GM21515 (cell line): Measurements from ENCODE around the gene CYP1B1.
A peak's percentile ranks its signal among the peaks of the same experiment; 100 is the strongest.
"Not testable (repeated sequence)": the region's sequence is repeated elsewhere in the genome, so short reads cannot be mapped to it uniquely, and the experiment has no call there.

Experiments used
- ATAC-seq: cut with Tn5 transposase; IDR thresholded peaks from one replicate; pipeline ENCODE4 v1.9.1; 2021; ENCODE audit not compliant: unreplicated experiment

CYP1B1 gene

DNA sequence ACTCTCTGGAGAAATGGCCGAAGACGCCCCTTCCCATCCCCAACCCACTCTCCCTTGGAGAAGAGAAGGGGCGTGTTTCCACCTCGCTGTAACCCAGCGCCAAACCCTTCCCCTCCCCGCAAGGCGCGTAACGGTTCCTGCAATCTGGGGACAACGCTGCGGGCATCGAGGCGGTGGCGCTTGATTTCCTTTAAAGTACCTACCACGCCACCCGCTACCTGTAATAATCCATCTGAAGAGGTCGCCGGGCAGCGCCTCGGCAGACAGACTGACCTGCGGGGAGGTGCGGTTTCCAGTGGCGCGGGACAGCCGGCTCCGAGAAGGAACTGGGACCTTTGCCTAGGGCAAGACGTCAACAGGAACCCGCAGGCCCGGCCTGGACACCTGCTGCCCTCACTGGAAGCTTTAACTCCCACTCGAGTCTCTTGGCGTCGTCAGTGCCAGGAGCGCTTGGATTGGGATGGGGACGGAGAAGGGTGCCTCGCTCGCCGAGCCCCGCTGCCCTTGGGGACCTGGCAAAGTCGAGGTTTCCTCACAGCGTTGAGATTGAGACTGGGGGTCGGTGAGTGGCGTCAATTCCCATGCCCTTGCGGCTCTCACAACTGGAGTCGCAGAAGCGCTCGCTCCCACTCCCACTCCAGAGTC, at the start of gene CYP1B1:
TSS of gene CYP1B1 (minus strand) at position 645 of the 645 bp plus-strand sequence. CDS start 763 bp downstream, outside the sequence.
- ATAC-seq, result peak; percentile 15

DNA sequence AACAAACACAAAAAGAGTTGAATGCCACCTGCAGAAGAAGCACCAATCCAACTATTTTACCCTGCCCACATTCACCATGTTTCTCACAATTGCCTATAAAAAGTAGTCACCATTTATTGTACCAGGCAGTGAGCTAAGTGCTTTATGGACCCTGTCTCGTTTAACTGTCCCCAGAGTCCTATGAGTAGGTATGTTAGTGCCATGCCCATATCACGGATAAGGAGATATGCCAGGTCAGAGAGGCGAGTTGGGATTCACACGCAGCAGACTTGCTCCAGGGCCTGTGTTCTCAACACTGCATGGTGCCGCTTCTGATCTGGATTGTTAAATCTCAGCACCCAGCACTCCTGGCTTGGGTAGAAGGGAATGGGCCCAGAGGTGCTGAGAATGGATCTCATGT, 49.1 kb upstream of the CYP1B1 start:
- no peak for ATAC-seq

DNA sequence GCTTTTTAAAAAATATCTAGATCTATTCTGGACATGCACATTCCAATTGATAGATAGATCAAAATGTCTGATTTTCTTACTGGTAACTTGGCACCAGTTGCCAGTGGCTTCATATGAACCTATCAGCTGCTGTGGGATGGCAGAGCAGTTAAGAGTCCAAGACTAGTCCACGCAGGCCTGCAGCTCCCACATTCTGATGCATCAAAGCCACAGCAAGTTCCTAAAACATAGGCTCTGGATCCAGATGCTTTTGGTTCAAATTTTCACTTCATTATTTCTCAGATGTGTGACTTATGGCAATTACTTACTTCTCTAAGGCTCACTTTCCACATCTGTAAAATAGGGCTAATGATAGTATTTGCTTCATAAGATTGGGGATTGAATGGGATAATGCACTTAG, 48.0 kb upstream of the CYP1B1 start:
- no peak for ATAC-seq

DNA sequence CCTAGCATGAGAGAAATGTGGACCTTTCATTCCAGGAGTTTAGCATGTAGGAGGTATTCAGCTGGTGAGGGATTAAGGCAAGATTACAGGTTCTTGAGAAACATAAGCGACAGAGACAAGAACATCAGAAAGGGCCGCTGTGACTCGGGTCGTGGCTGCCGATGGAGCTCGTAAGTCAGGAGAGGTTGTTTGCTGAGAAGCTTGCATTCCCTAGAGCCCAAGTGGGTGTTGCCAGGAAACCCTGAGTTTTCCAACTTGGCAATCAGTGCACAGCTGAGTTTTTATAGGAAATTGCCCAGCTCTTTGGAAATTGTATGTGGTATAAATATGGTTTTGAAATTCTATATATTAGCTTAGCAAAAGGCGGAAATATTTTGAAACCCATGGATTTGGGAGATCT, 46.4 kb upstream of the CYP1B1 start:
- no peak for ATAC-seq

DNA sequence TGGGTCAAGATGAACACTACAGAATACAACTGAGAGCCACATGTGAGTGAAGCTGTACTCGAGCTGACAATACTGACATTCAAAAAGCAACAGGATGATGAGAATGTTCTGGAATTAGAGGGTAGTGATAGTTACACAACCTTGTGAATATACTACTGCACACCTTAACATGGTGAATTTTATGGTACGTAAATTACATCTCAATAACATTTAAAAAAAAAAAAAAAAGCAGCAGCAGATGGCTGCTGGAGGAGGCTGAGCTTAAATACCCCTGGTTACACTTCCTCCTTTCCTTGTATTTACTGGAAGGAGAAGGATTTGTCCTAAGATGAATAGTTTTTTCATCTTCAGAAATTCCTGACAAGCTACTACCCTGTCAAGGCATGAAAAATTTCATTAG, 45.5 kb upstream of the CYP1B1 start:
- ATAC-seq, result no peak

DNA sequence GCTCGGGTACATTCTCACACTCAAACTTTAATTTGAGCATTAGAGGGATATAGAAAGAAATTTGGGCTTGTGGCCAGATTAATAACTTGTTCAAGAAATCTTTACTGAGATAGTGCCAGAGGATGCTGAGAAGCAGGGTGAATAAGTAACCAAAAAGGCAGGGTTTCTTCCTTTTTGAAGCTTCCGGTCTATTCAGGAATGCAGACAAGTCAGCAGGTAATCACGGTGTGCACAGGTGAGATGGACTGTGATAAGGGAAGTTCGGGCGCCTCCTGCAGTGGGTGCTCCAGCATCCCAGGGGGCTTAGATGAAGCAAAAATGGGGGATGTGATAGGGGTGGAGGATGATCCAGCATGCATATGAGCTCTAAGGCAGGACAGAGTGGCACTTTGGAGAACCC, 44.9 kb upstream of the CYP1B1 start:
- no peak for ATAC-seq

DNA sequence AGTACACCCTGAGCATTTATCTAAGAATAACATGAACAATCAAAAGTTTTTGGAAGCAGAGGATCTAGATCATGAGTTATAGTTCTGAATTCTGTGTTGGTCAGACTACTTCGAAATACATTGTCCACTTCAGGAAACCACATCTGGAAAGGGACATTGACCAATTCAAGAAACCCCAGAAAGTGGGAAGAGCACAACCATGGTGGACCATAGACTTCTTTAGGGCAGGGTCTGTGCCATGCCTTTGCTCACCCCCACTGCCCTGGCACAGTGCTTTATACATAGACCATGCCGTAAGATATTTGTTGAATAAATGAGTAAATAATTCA, 44.3 kb upstream of the CYP1B1 start:
- no peak for ATAC-seq

DNA sequence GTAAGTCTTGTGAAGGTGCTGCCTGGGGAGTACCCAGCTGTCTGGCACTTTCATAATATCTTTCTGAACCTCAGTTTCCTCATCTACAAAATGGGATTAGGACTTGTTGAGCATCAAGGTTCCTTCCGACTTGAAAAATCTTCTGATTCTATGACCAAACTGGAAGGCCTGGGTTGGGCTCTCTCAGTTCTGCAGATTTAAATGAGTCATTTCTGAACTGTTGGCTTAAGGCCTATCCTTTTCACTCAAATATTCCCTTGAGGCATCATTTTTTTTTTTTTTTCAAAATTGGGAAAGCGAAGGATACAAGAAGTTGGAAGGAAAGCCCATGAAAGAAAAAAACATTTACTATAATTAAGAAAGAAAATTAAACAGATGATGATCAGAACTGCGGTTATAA, 40.8 kb upstream of the CYP1B1 start:
- no peak for ATAC-seq

DNA sequence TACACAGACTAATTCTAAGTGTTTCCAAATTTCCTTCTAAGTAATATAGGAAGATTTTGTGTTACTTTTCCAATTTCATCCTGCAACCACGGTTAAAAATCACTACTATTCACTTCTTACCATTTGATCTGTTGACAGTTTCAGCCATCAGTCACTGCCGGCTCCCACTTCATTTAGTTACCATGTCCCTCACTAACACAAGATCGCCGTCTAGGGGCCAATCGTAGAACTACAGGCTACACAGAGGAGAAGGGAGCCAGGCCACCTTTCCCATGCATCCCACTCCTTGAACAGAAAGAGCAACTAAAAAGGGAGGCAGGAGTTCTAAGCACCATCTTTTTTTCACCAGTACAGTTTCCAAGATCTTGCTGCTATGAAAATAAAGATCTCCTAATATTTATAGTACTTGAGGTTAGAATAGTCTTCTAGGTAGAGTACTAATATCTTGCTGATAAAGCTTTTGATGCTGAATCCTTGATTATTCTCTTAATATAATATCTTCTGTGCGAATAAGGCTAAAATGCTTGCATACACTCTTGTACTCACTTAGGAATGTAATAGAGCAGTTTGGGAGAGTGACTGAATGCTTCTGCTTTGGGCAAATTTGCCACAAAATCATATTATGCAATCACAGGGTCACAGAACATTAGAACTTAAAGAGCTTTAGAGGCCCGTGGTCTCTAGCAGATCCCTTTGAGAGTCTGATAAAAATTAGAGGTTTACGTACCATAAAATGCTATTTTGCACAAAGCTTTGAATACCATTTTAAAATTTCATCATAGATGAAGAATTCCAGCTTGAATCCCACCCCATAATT, 39.5 kb upstream of the CYP1B1 start:
- no peak for ATAC-seq

DNA sequence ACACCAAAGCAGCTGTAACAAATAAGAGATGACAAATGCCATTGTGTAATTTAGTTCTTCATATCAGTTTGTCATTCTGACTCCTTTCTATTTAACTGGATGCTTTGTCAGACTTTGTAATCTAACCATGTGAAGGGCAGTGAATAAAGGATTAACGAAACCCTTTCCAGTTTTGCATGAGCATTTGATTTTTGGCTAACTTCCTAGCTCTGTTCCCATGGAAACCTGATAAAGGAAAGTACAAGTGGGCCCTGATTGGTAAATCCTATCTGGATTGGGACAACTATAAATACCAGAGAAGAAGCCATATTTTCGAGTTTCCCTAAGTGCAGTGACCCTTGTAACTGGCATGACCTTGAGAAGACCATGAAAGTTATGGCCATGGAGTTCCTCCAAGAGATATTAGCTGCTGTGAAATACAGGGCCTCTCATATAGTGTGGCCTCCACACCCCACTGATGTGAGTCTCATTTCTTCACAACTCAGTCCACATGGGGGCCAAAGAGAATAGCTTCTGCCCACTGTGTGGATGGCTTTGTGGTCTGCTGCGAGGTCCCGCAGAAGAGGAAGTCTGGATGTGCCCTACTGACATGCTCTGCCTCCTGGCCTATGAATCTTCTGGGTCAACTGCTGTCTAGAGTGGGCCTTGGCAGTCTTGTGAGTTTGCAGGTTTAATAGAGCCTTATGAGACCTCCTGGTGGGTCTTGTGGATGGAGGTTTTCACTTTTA, 38.2 kb upstream of the CYP1B1 start:
- ATAC-seq, result no peak

DNA sequence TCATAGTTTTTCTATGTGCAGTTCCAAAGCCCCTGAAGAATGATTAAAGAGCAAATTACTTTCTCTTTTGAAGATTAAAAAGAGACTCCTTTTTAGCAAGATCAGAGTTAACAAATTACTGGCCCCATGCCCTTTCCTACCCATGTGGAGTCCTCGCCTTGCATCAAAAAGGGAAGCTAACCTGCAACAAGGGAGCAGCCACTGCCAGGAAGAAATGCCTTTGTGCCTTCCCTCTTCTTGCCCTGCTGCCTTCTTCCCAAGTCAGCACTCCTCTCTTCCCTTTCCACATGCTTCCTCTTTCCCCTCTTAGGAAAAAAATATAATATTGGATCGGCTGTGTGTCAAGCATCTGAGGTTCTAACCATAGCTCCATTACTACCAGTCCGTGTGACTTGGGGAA, 37.1 kb upstream of the CYP1B1 start:
- ATAC-seq, result no peak

DNA sequence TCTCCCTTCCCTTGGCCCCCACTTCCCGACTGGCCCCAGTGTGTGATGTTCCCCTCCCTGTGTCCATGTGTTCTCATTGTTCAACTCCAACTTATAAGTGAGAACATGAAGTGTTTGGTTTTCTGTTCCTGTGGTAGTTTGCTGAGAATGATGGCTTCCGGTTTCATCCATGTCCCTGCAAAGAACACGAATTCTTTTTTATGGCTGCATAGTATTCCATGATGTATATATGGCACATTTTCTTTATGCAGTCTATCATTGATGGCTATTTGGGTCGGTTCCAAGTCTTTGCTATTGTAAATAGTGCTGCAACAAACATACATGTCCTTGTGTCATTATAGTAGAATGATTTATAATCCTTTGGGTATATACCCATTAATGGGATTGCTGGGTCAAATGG, 35.4 kb upstream of the CYP1B1 start:
- ATAC-seq, result not testable (repeated sequence)

DNA sequence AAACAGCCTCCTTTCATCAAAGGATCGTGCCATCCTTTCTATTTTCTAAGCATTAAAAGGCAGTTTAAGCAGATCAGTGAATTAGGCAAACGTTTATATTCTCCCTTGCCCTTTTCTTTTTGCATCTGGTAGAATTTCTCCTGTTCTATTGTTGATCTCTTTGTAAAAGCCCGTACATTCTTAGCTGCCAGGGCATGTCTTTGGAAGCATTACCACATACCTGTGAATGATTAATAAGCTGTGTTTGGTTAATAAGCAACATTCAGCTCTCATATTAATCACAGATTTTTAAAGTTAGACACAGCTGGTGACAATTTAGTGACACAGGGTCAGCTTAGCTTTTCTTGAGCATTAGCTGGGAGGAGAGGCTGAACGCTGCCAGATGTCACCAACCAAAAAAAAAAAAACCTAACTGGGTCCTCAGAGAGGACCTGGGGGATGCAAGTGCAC, 33.8 kb upstream of the CYP1B1 start:
- ATAC-seq, result no peak

DNA sequence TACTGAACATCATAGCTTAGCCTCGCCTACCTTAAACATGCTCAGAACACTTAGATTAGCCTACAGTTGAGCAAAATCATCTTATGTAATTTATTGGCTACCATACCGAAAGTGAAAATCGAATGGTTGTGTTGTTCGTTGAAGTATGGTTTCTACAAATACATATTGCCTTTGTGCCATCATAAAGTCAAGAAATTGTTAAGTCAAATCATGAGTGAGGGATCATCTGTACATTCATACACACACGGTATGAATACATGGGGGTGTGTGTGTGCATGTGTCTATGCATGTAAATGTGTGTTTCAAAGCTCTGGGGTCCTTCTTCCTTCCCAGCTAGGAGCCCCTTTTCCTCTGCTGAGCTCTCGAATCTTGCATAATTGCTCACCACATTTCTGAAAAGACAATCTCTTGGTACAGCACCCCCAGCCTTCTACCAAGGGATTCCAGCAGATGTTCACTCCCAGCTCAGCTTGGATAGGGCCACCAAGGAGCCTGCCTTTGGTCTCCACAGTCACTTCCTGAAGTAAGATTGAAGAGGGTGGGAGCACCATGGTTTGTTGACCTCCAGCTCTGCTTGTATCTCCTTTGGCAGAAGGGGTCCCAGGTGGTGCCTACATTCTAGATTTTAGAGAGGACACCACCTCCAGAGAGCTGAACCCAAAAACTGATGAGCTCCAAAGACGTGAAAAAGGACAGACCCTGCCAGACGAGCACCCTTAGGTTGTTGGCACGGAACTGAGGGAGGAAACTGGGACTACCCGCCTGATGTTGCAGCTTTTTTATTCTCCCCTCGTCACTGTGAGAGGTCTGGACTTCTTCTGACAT, 33.2 kb upstream of the CYP1B1 start:
- no peak for ATAC-seq

DNA sequence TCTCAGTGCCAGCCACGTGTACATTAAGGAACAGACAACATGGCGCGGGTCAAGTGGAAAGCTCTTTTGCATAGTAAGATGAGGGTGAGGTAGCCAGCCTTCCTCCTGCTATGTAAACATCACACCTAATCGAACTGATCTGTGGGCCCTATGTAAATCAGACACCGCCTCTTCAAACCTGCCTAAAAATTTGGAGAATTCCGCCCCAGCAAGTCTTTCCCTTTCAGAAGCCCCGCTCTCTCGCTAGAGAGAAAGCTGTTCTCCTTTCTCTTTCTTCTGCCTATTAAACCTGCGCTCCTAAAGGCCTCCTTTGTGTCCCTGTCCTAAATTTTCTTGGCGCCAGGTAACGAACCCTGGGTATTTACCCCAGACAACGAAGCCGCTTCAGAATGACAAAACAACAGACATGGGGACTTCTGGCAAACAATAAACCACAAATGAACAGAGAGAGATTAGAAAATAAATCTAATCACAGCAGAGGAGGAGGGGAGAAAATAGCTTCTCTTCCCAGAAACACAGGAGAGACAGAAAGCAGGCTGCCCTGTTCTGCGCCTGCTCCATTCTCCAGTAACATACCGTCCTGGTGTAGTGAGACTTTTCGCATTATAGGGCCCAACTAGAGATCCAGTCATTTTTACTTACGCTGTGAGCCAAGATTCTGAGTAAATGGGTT, 31.9 kb upstream of the CYP1B1 start:
- no peak for ATAC-seq

DNA sequence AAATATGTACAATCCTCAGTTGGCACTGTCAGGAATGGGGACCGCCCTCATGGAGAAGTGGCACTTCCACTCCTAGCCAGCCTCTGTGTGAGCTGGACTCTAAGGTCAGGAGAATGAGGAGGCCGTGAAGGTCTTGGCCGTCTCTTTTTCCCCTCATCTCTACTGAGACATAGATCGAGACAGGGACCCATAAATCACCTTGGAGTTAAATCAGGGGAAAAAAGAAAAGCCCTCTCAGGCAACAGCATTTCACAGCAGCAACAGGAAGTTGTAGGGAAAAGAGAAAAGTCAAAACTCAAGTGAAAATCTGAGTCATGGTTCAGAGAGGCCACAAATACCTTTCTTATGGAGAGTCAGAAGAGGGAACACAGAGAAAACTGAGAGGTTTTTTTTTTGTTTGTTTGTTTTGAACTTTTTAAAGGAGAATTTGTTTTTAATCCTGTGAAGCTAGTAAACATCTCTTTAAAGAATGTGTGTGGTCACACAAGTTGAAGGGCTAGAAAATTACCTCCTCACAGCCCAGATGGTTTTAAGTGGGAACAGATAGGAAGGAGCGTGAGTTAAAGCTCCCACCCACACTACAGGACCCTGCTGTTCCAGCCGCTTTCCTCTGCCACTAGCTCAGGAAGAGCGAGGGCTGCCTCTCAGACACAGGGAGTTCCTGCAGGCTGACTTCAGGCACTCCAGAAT, 30.6 kb upstream of the CYP1B1 start:
- ATAC-seq, result no peak

DNA sequence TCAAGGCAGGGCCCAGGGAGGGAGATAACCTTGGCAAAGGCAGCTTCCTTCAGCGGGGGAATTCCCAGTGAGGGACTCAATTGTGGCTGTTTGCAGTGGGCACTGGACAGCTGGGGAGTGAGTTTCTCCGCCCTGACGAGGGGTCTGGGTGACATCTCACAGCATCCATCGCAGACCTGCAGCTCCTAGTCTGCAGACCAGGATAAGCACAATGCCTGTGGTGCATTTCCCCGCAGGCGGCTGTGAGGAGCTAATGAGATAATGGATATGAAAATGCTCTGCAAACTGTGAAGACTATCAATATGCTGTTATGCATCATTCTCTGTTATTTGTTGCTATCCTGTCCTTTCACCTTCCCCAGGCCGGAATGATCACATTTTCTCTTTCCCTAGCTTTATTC, 30.0 kb upstream of the CYP1B1 start:
- ATAC-seq, result no peak

DNA sequence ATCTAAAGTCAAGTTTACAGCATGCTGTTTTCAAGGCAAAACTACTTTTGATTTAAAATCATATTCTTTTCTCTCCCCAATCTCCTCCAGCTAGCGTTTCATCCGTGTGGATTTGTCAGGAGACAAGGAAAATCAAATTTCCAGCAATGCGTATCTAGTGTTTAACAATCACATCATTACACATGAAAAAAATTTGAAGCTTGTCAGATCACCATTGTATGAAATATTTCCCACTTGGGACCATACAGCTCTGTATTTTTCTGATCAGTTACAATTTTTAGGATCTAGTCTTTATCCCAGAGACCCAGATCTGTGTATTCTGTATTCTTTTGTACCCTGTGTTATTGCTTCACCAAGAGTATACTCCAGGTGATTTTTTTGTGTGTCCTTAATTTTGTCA, 28.6 kb upstream of the CYP1B1 start:
- ATAC-seq, result no peak

DNA sequence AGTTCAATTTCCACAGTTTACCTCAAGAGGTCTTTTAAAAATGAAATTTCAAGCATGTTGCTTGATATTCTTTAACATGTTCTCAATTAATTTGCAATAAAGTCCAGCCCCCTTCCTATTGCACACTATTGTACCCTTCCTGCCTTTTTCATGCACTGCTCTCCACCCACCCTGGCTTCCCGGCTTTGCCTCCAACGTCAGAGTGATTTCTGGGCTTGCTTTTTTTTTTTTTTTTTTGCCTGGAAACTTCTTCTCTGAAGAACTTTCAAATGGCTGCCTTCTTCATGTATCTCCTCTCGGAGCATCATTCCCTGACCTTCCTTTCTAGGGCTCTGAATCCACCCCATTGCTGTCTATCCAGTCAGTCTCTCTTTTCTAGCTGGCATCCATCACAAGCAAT, 24.4 kb upstream of the CYP1B1 start:
- no peak for ATAC-seq
